ENCODE measurements around the gene BICDL2.

The BICDL2 gene

DNA sequence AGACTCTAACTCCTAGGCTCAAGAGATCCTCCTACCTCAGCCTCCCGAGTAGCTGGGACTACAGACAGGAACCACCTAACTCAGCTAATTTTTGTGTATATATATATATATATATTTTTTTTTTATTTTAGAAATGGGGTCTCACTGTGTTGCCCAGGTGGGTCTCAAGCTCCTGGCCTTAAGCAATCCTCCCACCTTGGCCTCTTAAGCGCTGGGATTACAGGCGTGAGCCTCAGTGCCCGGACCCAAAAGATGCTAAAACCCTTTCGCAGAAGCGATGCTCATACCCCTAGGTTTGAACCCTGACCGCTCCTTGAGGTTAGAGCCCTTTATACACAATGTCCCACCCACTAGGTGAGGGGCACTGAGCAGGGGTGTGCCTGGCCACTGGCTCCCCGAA is 26.2 kb downstream of the BICDL2 start:
- DNase-seq (ENCODE audit: low read depth), result no peak

DNA sequence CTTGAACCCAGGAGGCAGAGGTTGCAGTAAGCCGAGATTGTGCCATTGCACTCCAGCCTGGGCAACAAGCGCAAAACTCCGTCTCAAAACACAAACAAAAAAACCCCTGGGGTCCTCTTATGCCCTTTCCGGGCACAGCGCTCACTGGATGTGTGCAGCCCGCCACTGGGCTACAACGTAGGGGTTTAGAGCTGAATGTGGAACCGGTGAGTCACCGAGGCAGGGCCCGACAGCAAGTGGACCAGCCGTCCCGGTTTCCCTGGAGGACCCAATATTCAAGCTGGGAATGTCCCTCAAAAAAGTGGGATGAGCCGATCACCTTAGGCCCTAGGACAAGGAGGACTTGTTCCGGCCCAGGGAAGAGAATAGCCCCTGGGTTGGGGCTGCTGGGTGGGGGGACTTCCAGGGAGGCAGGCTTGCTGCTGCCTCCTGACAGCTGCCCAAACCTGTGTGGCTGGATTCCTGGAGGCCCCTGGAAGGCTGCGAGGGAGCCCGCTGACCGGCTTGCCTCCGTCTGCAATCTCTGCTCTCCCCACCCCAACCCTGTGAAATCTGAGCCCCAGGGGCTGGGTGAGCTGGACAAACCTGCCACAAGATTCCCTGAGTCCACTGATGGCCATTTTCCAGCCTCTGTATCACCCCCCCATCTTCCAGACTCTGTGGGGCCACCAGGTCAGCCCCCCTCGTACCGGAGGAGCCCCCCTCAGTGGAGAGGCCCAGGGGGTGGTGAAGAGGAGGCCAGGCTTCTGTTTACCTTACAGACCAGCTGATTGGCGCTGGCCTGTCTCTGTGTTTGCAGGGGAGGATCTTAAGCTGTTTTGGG is 27.0 kb downstream of the BICDL2 start:
- no peak for DNase-seq (ENCODE audit: low read depth)

DNA sequence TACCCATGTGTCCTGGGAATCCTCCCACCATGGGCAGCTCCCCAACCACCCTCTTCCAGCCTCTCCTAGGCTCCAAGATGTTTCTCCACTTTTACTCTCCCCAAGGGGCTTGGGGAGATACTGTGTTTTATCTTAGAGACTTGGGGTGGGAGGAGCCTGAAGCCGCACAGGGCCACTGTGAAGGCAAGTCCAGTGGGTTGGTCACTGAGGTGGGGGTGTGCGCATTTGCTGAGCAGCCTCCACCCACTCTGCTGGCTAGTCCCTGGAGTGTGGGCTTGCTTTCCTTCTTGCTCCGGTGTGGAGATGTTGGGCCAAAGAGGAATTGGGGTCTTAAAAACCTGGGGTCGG is 28.1 kb downstream of the BICDL2 start:
- DNase-seq (ENCODE audit: low read depth), result no peak

- no peak for DNase-seq (ENCODE audit: low read depth)
Observed at GRCh38 chr16:3007957-3008689, 28.6 kb downstream of the BICDL2 start.

GRCh38 chr16:3007059-3007956 is 29.4 kb downstream of the BICDL2 start:
- DNase-seq (ENCODE audit: low read depth), result no peak

DNA sequence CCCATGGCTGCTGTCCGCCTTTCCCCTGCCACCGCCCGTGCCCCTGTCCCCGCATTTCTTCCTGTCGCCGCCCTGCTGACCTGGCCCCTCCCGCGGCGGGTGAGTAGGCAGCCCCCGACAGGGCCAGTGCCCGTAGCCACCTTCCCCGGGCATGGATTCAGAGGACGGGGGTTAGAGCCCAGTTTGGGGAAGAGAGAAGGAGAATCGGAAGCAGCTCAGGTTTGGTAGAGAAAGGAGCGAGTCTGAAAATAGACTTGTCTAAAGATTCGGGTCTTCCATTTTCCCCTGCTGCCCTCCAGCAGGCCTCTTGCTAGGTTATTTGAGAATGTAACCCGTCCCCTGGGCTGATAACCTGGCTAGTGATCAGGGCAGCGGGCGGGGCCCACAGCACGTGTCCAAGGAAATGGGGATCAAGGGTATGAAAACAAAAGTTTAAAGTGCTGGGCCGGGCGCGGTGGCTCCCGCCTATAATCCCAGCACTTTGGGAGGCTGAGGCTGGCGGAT is 31.9 kb downstream of the BICDL2 start:
- DNase-seq (ENCODE audit: low read depth), result no peak

DNA sequence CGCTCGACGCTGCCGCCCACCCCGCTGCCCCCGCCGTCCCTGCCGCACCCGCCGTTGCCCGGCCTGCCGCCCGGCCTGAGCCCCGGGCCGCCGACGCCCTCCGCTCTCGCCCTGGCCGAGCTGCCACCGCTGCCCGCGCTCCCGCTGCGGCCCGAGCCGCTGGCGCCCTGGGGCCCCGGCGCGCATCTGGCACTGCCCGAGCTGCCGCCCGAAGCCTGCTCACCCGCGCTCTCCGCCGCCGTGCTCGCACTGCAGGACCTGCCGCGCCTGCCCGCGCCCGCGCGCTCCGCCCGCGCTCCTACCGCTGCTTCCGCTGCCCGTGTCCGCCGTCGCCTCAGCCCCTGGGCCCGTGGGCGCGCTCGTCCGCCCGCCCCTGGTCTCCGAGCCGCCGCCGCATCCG is 32.4 kb downstream of the BICDL2 start:
- DNase-seq (ENCODE audit: low read depth), result no peak

GRCh38 chr16:3003582-3004270 is 33.0 kb downstream of the BICDL2 start:
- peak; percentile 96 for DNase-seq (ENCODE audit: low read depth)

- DNase-seq (ENCODE audit: low read depth), result no peak
Observed at GRCh38 chr16:3001316-3001715, 35.4 kb downstream of the BICDL2 start.

GRCh38 chr16:3000540-3000939 is 36.2 kb downstream of the BICDL2 start:
- DNase-seq (ENCODE audit: low read depth), result no peak

DNA sequence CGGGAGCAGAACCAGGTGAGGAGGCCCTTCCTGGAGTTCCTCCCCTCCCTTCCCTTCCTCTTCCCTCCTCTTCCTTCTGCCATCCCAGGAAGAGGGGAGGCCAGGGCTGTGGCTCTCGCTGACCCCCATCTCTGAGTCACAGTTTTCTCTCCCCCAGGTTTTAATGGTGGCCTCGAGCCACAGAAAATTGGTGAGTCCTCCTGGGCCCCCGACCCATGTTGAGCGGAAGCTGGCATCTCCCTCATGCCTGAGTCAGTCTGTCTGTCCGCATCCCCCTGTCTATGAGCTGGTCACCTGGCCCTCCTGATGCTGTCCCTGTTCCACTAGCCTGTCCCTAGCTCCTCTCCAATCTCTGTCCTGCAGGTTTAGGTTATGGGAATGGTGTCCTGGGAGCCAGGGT is 36.8 kb downstream of the BICDL2 start:
- DNase-seq (ENCODE audit: low read depth), result no peak

DNA sequence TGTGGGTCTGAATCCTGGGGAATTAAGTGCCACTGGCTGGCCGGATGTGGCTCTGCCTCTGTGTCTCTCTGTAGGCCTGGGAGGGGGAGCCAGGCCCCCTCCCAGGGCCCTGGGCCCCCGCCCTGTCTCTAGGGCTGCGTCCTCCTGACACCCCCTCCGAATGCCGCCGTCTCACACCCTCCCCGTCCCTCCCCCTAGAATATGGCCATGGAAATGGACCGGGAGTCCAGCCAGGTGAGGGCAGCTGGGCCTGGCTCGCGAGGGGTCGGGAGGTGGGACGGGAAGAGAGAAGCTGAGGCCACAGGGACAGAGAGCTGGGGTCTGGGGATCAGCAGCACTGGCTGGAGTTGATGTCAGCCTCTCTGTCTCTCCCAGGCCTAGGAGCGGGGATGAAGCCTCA is 40.4 kb downstream of the BICDL2 start:
- DNase-seq (ENCODE audit: low read depth), result no peak

- DNase-seq (ENCODE audit: low read depth), result no peak
Observed at GRCh38 chr16:2992383-2993081, 44.2 kb downstream of the BICDL2 start.

GRCh38 chr16:2991566-2992261 is 45.0 kb downstream of the BICDL2 start:
- no peak for DNase-seq (ENCODE audit: low read depth)

- no peak for DNase-seq (ENCODE audit: low read depth)
Observed at GRCh38 chr16:2990891-2991290, 45.9 kb downstream of the BICDL2 start.

GRCh38 chr16:2988590-2989099 is 48.1 kb downstream of the BICDL2 start:
- no peak for DNase-seq (ENCODE audit: low read depth)

GRCh38 chr16:2987833-2988232 is 48.9 kb downstream of the BICDL2 start:
- DNase-seq (ENCODE audit: low read depth), result no peak

DNA sequence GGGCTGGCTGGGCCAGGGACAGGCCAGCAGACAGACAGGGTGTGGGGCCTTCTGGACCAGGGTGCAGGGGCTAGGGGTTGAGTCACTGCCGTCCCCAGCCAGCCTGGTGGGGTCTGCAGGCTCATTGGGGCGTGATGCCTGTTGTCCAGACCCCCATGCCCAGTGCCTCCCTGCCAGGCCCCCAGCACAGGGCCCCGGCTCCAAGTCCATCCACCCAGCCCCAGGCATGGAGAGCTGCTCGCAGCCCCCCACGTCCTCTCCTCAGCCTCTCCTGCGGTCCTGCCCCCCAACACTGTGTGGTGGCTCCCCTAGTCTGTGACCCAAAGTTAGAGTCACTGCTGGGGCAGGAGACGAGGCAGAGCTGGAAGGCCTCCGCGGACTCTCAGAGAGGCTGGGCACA is 49.5 kb downstream of the BICDL2 start:
- no peak for DNase-seq (ENCODE audit: low read depth)

- no peak for DNase-seq (ENCODE audit: low read depth)
Observed at GRCh38 chr16:2986623-2987188, 50.0 kb downstream of the BICDL2 start.

DNA sequence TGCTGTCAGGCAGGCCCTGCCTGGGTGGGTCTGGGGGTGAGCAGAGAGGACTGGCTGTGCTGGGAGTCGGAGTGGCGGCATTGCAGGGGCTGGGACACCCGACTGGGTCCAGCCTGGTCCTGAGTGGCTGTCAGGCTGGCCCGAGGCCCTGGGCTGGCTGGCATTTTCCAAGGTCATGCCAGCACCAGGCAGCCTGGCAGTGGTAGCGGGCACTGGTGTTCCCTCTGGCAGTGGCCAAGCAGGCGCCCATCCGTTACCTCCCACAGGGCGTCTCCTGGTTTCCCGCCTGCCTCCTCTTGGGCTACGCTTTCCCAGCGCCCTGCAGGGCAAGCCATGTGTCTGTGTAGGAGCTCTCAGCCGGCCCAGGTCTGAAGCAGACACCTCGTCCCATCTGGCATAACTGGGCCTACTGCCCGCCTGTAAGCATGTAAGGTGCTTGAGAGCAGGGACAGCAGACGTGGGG is 50.8 kb downstream of the BICDL2 start:
- DNase-seq (ENCODE audit: low read depth), result no peak
